NK-92 (cell line): ENCODE results near the gene CFAP119.
A peak's percentile ranks its signal among the peaks of the same experiment; 100 is the strongest.
"Not testable (repeated sequence)": the region's sequence is repeated elsewhere in the genome, so short reads cannot be mapped to it uniquely, and the experiment has no call there.

ENCODE experiments used
- DNase-seq: peaks from one replicate; lab custom pipeline; 2025; ENCODE audit not compliant: unreplicated experiment; lab: John Stamatoyannopoulos, UW

The CFAP119 gene

GRCh38 chr16:30761928-30762902, at the start of gene CFAP119, which contains the start of gene RNF40:
TSS of gene CFAP119 (minus strand) at chr16:30762062. CDS start at chr16:30761748, 314 bp downstream.
TSS of gene RNF40 (plus strand) at chr16:30762322. CDS start at chr16:30762546, 224 bp downstream.
- DNase-seq: peak; percentile 59

GRCh38 chr16:30809675-30810074, 47.8 kb upstream of the CFAP119 start:
- not testable (repeated sequence) for DNase-seq

DNA sequence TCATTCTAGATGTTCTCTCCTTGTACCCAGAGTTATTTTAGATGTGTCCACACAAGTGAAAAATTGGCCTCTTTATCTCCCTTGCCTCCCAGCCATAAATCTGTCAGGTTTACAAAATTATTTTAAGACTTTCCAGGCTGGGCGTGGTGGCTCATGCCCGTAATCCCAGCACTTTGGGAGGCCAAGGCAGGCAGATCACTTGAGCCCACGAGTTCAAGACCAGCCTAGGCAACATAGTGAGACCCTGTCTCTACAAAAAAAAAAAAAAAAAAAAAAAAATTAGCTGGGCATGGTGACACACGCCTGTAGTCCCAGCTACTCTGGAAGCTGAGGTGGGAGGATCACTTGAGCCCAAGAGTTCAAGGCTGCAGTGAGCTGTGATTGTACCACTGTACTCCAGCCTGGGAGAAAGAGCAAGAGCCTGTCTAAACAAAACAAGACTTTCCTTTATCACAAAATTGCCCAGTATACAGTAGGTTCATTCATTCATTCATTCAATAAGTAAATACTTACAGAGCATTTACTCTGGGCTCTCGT, 47.1 kb upstream of the CFAP119 start:
- not testable (repeated sequence) for DNase-seq

GRCh38 chr16:30808146-30808545, 46.3 kb upstream of the CFAP119 start:
- no peak for DNase-seq

- DNase-seq: no peak
These were observed 43.7 kb upstream of the CFAP119 start for GRCh38 chr16:30805370-30806169.

GRCh38 chr16:30805056-30805369, 43.2 kb upstream of the CFAP119 start:
- no peak for DNase-seq

- no peak for DNase-seq
These were observed 41.1 kb upstream of the CFAP119 start for GRCh38 chr16:30802936-30803335.

DNA sequence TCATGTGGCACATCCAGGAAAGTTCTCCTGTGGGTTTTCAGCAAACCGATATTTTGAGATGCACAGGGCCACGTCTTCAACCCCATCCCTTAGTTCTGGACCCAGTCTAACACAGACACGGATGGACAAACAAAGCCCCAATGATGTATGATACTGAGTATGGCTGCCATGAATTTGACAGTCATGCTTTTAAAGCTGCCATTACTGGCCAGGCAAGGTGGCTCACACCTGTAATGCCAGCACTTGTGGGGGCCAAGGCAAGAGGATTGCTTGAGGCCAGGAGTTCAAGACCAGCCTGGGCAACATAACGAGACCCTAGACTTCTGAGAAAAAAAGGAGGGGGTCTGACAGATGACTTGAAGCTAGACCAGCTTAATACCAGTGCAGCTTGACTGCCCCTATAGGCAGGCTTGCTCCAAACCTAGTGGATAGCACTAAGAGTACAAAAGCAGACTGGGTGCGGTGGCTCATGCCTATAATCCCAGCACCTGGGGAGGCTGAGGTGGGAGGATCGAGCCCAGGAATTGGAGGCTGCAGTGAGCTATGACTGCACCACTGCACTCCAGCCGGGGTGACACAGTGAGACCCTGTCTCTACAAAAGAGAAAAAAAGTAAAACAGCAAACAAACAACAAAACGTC, 35.9 kb upstream of the CFAP119 start:
- no peak for DNase-seq

DNA sequence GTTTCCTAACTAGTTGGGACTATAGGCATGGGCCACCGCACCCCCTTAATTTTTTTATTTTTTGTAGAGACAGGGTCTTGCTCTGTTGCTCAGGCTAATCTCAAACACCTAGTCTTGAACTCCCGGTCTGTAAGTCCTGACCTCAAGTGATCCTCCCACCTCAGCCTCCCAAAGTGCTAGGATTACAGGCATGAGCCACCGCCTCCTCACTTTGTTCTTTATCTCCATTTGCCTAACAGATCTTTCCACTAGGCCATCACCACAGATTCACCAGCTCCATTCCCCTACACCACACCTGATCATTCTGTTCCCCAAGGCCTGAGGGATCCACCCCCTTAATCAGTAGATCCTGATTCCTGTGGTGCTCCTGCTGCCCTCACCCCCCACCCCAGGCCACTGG, 32.8 kb upstream of the CFAP119 start:
- no peak for DNase-seq

DNA sequence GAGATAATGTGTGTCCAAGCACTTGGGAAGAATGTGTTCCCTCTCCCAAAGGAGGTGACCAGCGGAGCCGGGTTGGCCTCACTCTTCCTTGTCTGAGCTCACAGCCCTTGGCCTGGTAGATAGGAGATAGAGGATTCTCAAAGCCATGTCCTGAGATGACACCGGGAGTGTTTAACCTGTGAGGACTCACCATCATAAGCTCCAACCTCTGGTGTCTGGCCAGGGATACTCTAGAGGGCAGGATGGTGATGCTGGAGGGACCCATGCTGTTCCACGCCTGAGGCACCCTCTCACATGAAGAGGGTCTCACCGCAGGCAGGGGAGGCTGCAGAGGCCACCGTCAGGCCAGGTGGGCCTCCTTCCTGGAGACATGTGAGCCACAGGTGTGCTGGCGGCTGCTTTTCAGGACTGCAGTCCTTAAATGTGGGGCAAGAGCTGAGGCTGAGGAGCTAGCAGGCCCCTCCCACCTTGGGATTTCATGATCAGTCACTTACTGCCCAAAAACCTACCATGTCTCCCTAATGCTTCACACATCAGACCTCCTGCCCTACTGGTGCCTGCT, 31.7 kb upstream of the CFAP119 start:
- DNase-seq: no peak

- no peak for DNase-seq
These were observed 25.9 kb upstream of the CFAP119 start for GRCh38 chr16:30787613-30788378.

DNA sequence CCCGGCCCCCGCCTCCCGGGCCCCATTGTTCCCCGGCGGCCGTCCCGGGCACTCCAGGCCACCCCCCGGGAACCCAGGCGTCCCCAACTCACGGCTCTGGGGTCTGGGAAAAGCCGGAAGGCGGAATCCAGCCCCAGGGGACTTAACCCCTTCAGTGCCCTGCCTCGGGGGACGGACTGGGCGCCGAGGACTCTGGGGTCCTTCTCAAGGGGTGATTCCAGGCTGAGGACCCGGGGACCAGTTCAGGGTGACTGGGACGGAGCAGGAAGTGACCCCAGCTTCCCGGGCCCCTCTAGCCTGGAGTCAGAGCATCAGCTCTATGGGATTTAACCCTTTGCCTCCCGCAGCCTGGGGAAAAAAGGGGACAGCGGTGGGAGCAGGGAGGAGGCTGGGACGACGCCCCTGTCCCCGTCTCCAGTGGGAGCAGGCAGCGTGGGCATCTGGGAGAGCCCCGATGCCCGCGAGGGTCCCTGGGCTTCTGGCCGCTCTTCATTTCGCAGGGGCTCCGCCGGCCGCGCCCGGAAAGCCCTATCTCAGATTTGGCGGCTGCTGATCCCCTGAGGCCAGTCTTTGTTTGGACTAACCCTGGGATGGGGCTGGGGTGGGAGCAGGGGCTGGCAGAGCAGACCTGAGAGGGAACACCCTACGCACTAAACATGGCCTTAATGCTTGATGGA, 25.2 kb upstream of the CFAP119 start, which contains the start of gene ZNF629:
TSS of gene ZNF629 (minus strand) at position 270 of the 677 bp plus-strand sequence. CDS start 2,723 bp downstream, outside the sequence.
- DNase-seq: no peak

- DNase-seq: no peak
These were observed 24.5 kb upstream of the CFAP119 start for GRCh38 chr16:30786115-30786935.

DNA sequence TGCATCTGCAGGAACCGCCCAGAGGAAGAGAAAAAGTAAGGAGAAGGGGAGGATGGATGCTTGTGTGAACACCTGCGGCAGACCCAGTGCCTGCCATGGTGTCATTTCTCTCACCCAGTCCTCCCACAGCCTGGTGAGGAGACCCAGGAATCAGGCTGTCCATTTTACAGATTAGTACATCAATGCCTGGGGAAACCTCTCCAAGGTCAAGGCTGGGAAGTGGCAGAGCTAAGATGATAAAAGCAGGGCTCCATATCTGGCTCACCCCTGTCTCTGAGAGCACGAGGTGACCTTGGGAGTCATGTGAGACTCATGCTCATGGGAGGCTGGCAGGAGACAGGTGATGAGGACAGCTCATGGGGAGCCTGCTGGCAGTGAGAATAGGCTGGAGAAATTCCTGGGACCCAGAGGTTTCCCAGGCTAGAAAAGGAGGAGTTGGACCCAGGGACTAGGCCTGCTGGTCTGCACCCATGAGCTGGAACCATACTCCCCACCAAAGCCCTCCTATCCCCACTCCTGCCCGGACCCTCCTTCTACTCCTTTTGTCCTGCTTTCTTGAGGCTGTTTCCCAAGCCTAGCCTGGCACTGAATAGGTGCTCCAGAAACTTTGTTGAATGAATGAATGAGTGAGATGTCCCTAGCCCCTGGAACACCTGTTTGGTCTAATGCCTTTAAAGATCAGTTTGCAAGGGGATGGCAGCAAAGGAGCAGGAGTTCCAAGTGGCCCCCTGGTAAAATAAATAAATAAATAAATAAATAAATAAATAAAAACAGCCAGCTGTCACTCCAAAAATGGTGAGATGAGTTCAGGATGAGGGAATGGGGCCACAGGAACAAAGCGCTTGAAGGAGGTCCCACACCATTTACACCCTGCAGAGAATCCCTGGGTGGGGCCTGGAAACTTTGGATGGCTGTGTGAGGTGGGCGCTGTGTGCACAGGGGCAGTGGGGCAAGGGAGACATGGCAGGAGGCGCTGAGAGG, 23.6 kb upstream of the CFAP119 start:
- DNase-seq: no peak

GRCh38 chr16:30784215-30784614, 22.4 kb upstream of the CFAP119 start:
- no peak for DNase-seq

DNA sequence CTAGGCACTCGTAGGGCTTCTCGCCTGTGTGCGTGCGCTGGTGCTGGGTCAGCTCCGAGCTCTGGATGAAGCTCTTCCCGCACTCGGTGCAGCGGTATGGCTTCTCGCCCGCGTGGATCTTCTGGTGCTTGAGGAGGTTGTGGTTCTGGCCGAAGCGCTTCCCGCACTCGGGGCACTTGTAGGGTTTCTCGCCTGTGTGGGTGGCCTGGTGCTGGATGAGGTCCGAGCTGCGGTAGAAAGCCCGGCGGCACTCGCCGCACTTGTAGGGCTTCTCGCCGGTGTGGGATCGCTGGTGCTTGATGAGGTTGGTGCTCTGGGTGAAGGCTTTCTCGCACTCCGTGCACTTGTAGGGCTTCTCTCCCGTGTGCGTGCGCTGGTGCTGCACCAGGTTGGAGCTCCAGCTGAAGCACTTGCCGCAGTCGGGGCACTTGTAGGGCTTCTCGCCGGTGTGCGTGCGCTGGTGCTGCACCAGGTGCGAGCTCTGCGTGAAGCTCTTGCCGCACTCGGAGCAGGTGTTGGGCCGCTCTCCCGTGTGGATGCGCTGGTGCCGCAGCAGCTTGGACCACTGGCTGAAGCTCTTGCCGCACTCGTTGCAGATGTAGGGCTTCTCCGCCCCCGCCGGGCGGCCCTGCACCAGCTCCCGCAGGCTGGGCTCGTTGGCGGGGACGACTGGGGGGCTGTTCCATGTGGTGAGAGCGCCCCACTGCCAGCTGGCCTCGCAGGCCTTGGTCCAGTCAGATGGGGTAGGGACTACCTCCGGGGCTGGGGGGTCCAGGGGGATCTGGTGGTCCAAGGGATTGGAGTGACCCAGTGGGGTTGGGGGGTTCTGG, 21.6 kb upstream of the CFAP119 start:
- no peak for DNase-seq
